ENCODE results near the gene GUK1. TPM values are rescaled to one million over a fixed set of nuclear protein-coding genes. Genes with fewer than 3 reads are reported as not detected.

GUK1 gene
- total and polyA plus RNA-seq, 2 of the 8 experiments (the other 6 are each of a cell fraction or from before 2014, with no cell fraction given), result 68.5 to 183 TPM

DNA sequence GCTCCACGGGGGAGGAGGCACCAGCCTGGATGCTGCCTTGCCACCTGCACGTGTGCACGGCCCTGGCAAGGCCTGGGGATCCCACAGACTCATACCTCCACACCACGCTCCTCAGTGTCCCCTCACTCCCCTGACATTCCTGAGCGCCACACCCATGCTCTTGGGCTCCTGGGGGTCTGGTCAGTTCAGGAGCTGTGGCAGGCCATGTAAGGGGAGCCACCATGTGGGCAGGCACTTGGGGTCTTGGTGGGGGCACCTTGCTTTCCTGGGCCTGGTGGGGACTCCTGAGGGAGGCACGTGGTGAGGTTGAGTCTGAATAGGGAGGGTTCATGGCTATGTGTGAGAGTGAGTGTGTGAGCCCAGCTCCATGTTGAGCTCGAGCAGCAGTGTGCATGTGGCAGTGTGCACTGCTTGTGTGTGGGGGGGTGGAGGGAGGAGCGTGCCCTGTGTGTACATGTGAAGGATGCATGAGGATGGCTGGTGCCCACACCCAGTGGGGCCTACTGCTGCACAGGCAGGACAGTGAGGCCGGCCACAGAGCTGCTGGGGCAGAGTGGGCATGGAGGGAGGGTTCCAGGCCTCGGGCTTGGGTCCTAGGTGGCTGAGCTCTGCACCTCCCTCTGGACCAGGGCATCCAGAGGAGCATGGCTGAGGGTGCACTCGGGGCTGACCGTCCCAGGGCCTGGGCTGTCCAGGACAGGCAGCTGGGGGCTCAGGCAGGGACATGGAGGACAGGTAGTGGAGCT, 11.3 kb downstream of the GUK1 start:
- Histone ChIP-seq H2AK5ac (ENCODE audit: low read depth, low read length) (0 out of 2 replicates have a peak overlapping the region, but pooled peaks have one; percentile 40), H3K18ac (ENCODE audit: extremely low read depth, low read length) (no peak overlapping the region), H4K91ac (replicated peaks; ENCODE audit: insufficient read length, low read length) (peak overlapping the region; percentile 30), H2AFZ (ENCODE audit: low read length) (no peak overlapping the region), H4K8ac (ENCODE audit: extremely low read depth, insufficient read depth, low read length) (no peak overlapping the region), H3K79me1 (ENCODE audit: low read depth, low read length) (peaks cover 2% of the 10 kb centered on the region), H3K9ac (replicated peaks in 1 of 4; ENCODE audit: extremely low read depth in 1 of 4, low read depth in 3 of 4, low read length in 3 of 4) (no peak overlapping the region), H3K56ac (replicated peaks; ENCODE audit: insufficient read length, low read depth, low read length) (no peak overlapping the region), H3K27ac (ENCODE audit: low read depth, low read length) (no peak overlapping the region), H4K20me1 (replicated peaks in 1 of 2; ENCODE audit: control insufficient read depth in 1 of 2, insufficient read depth in 2 of 2, low read length in 2 of 2) (peaks cover 1 to 10% of the 10 kb centered on the region in 2 experiments), H3K14ac (ENCODE audit: insufficient read length) (no peak overlapping the region), H3K79me2 (ENCODE audit: control insufficient read depth in 1 of 2, insufficient read depth in 2 of 2, low read length in 2 of 2) (no peaks in the 10 kb centered on the region), H2BK20ac (ENCODE audit: low read length) (no peak overlapping the region), H2BK120ac (replicated peaks; ENCODE audit: low read depth, low read length) (no peak overlapping the region), H3K23me2 (ENCODE audit: low read depth, low read length) (no peaks in the 10 kb centered on the region; the same call in 1 of the 2 replicates), H4K5ac (ENCODE audit: insufficient read length, low read depth, low read length) (no peak overlapping the region), H3K4ac (replicated peaks; ENCODE audit: insufficient read length, low read depth, low read length) (no peak overlapping the region), H3K27me3 (replicated peaks in 1 of 4; ENCODE audit: control insufficient read depth in 3 of 4, extremely low read depth in 1 of 4, insufficient read depth in 3 of 4, low read length in 3 of 4) (0 out of 7 replicates have a peak, but pooled peaks cover 0 to 5% (median 0%) of the 10 kb centered on the region in 4 experiments), H3K36me3 (ENCODE audit: control insufficient read depth in 2 of 4, insufficient read depth in 4 of 4, low read length in 3 of 4) (no peaks in the 10 kb centered on the region), H2BK12ac (ENCODE audit: low read depth, low read length) (peak overlapping the region; percentile 60; the same call in 1 of the 2 replicates), H3K9me3 (ENCODE audit: insufficient read depth in 2 of 2, low read depth in 1 of 2, low read length in 1 of 2) (no peaks in the 10 kb centered on the region), H2BK5ac (ENCODE audit: low read depth, low read length) (no peak overlapping the region), H2BK15ac (ENCODE audit: low read length) (0 out of 2 replicates have a peak overlapping the region, but pooled peaks have one; percentile 29), H3K4me3 (ENCODE audit: extremely low read depth in 1 of 4, insufficient read depth in 2 of 4, low read depth in 3 of 4, low read length in 4 of 4) (no peak overlapping the region), H3K4me1 (replicated peaks in 1 of 4; ENCODE audit: control insufficient read depth in 3 of 4, insufficient read depth in 4 of 4, low read length in 3 of 4) (peaks cover 0 to 10% (median 4%) of the 10 kb centered on the region in 4 experiments; a peak in 1 of 7 replicates), H3K23ac (ENCODE audit: insufficient read length) (no peak overlapping the region), H3K4me2 (ENCODE audit: insufficient read depth in 1 of 2, low read depth in 2 of 2, low read length in 2 of 2) (no peak overlapping the region)
- FAIRE-seq (no peak), DNase-seq (ENCODE audit: low read depth in 1 of 2, low spot score in 2 of 2) (no peak)
- ChIA-PET POLR2A (ENCODE audit: partially characterized antibody) (interaction anchor here (0.6 to 5.5 kb wide), 5 partner anchors 11 to 69 kb away, joined by 3 to 44 read pairs (median 3); partner anchors contain the start of genes ARF1, GUK1 and IBA57), CTCF (ENCODE audit: partially characterized antibody) (interaction anchor here (0.8 to 2.8 kb wide), 9 partner anchors 9 to 153 kb away, joined by 3 to 10 read pairs (median 4); partner anchors contain the start of genes GUK1 and IBA57)
- WGBS, 2 experiments (ENCODE audit: extremely low coverage in 1 of 2, insufficient coverage in 1 of 2, insufficient read length in 1 of 2, insufficient replicate concordance in 2 of 2, low coverage in 1 of 2, low lambda C conversion rate in 2 of 2, missing lambda C conversion rate in 1 of 2), result 84% methylated on average over 12 of the region's 12 CpGs; no CpG with 5 or more reads in 1 of the 2 experiments
- TF ChIP-seq GTF2F1 (IDR thresholded peaks at IDR 0.05; ENCODE audit: borderline replicate concordance, low read depth, low read length), result no peak
